GM10266 (cell line): ENCODE measurements around the gene CNOT2.

Experiments used
- DNase-seq: peaks from one replicate; pipeline ENCODE4 v3.0.0; 2012; ENCODE audit errors: extremely low spot score
- TF ChIP-seq, protein P1 (sequence below): IDR thresholded peaks from 2 replicates; pipeline ENCODE4 v1.5.1; 2012; ENCODE audit warnings: mild to moderate bottlenecking, low read depth; ENCODE audit not compliant: control insufficient read depth, insufficient read depth; ENCODE audit errors: missing control alignments

CNOT2 gene

GRCh38 chr12:70317781-70318180 is 74.5 kb downstream of the CNOT2 start:
- DNase-seq, result peak; percentile 9
- TF ChIP-seq, protein P1, sequence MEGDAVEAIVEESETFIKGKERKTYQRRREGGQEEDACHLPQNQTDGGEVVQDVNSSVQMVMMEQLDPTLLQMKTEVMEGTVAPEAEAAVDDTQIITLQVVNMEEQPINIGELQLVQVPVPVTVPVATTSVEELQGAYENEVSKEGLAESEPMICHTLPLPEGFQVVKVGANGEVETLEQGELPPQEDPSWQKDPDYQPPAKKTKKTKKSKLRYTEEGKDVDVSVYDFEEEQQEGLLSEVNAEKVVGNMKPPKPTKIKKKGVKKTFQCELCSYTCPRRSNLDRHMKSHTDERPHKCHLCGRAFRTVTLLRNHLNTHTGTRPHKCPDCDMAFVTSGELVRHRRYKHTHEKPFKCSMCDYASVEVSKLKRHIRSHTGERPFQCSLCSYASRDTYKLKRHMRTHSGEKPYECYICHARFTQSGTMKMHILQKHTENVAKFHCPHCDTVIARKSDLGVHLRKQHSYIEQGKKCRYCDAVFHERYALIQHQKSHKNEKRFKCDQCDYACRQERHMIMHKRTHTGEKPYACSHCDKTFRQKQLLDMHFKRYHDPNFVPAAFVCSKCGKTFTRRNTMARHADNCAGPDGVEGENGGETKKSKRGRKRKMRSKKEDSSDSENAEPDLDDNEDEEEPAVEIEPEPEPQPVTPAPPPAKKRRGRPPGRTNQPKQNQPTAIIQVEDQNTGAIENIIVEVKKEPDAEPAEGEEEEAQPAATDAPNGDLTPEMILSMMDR, result no peak

DNA sequence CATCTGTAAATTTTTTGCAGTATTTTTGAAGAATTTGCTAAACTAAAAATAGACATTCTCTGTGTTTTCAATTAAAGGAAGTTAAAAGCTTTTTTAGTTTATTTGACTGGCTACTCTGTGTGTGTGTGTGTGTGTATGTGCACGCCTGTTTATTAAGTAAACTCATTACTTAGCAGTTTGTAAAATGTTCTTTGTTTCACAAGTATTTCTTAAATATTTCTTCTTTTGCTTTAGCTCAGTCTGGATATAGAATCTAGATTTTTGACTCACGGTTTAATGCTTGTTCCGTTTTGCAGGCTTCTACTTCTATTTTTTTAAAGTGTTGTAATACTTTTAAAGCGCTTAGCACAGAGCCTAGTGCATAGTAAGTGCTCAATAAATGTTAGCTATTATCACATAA is 76.4 kb downstream of the CNOT2 start:
- no peak for DNase-seq
- TF ChIP-seq, protein P1, result no peak

GRCh38 chr12:70321191-70321590 is 78.0 kb downstream of the CNOT2 start:
- TF ChIP-seq, protein P1, result no peak
- no peak for DNase-seq

DNA sequence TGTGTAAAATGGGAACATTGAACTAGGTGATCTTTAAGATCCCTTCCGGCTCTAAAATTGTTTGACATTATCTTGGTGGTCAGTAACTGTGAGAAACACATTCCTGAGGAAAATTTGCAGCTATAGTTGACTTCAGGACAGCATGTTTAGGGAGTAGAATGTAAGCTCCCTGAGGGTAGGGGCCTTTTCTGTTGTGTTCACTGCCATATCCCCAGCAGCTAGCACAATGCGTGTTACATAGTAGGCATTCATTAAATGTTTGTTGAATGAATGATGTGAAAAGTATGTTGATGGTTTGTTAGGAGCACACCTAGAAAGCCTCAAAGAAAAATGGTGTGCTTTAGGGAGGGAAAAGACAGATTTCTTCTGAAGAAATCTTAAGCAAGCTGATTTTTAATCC is 84.3 kb downstream of the CNOT2 start:
- TF ChIP-seq, protein P1, result no peak

GRCh38 chr12:70329728-70330127 is 86.5 kb downstream of the CNOT2 start:
- TF ChIP-seq, protein P1, result no peak
- DNase-seq, result no peak

More for the DNA sequence above, 84.3 kb downstream of the CNOT2 start:
- DNase-seq, result no peak

DNA sequence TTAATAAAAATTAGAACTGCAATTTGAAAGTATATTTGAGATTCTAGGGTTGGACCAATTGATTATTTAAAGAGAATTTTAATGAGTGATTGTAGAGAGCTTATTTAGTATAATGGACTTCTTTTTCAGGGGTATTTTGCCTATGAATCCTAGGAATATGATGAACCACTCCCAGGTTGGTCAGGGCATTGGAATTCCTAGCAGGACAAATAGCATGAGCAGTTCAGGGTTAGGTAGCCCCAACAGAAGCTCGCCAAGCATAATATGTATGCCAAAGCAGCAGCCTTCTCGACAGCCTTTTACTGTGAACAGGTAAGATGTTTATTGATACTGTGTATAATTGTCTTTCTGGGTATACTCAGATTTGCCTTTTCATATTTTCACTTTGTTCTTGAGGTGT is 86.9 kb downstream of the CNOT2 start:
- DNase-seq, result no peak
- TF ChIP-seq, protein P1, result no peak

DNA sequence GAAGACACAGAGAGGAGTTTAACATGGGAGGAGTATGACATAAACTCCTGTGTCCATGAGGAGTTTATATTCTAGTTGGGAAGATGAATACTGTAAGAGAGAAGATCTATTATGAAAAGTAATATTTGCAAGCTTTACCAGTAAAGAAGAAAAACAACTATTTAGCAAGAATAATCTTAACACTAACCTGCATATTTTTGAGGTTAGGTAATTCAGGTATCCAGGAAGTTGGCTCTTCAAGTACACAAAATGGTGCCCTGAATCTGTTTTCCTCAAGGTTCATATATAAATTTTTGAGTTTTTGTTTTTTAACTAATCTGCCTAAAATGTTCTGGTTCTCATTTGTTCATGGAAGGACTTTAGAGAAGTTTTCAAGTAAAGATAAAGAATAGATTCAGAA is 89.0 kb downstream of the CNOT2 start:
- DNase-seq, result no peak
- TF ChIP-seq, protein P1, result no peak

GRCh38 chr12:70334742-70335141 is 91.5 kb downstream of the CNOT2 start:
- TF ChIP-seq, protein P1, result no peak
- DNase-seq, result no peak
